Measurements from ENCODE around the gene FLYWCH1. TPM values are rescaled to one million over a fixed set of nuclear protein-coding genes. Genes with fewer than 3 reads are reported as not detected.

The FLYWCH1 gene
- total and polyA plus RNA-seq, 2 of the 8 experiments (the other 6 are each of a cell fraction or from before 2014, with no cell fraction given): 12.4 to 23.5 TPM

DNA sequence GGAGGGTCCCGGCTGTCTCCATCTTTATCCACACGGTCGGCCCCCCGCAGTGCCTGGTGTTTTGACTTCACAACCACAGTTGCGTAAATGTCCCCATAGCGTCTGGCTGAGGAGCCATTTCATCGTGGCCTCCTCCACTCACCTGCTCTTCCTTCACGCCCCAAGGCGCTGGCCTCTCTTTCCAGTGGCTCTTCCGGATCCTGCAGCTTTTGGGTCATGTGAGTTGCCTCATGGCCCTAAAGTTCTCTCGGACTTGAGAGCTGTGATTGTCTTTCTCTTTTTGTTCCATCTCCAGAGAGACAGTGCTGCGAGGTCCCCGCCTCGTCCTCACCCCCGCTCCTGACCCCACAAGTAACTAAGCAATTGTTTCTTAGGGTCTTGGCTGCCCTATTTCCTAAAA is 22.7 kb downstream of the FLYWCH1 start:
- Histone ChIP-seq H3K79me1 (ENCODE audit: low read depth, low read length) (no peaks in the 10 kb centered on the region; the same call in 1 of the 2 replicates), H2AFZ (ENCODE audit: low read length) (no peak overlapping the region), H4K8ac (ENCODE audit: extremely low read depth, insufficient read depth, low read length) (no peak overlapping the region), H3K23ac (ENCODE audit: insufficient read length) (no peak overlapping the region), H3K9ac (replicated peaks in 1 of 4; ENCODE audit: extremely low read depth in 1 of 4, low read depth in 3 of 4, low read length in 3 of 4) (no peak overlapping the region), H2BK120ac (replicated peaks; ENCODE audit: low read depth, low read length) (no peak overlapping the region), H4K20me1 (replicated peaks in 1 of 2; ENCODE audit: control insufficient read depth in 1 of 2, insufficient read depth in 2 of 2, low read length in 2 of 2) (no peaks in the 10 kb centered on the region), H3K4me2 (ENCODE audit: insufficient read depth in 1 of 2, low read depth in 2 of 2, low read length in 2 of 2) (no peak overlapping the region), H3K4me3 (ENCODE audit: extremely low read depth in 1 of 4, insufficient read depth in 2 of 4, low read depth in 3 of 4, low read length in 4 of 4) (no peak overlapping the region), H3K14ac (ENCODE audit: insufficient read length) (no peak overlapping the region), H2BK15ac (ENCODE audit: low read length) (no peak overlapping the region), H2BK5ac (ENCODE audit: low read depth, low read length) (no peak overlapping the region), H3K4me1 (replicated peaks in 1 of 4; ENCODE audit: control insufficient read depth in 3 of 4, insufficient read depth in 4 of 4, low read length in 3 of 4) (no peaks in the 10 kb centered on the region; a peak in 1 of 7 replicates), H3K27me3 (replicated peaks in 1 of 4; ENCODE audit: control insufficient read depth in 3 of 4, extremely low read depth in 1 of 4, insufficient read depth in 3 of 4, low read length in 3 of 4) (no peaks in the 10 kb centered on the region), H4K5ac (ENCODE audit: insufficient read length, low read depth, low read length) (no peak overlapping the region), H3K9me3 (ENCODE audit: insufficient read depth in 2 of 2, low read depth in 1 of 2, low read length in 1 of 2) (no peaks in the 10 kb centered on the region), H2BK12ac (ENCODE audit: low read depth, low read length) (no peak overlapping the region), H3K18ac (ENCODE audit: extremely low read depth, low read length) (no peak overlapping the region), H3K27ac (ENCODE audit: low read depth, low read length) (no peak overlapping the region), H2AK5ac (ENCODE audit: low read depth, low read length) (no peak overlapping the region), H3K4ac (replicated peaks; ENCODE audit: insufficient read length, low read depth, low read length) (no peak overlapping the region), H3K36me3 (ENCODE audit: control insufficient read depth in 2 of 4, insufficient read depth in 4 of 4, low read length in 3 of 4) (peaks cover 0 to 13% (median 2%) of the 10 kb centered on the region in 4 experiments; a peak in 2 of 8 replicates), H2BK20ac (ENCODE audit: low read length) (no peak overlapping the region), H3K79me2 (ENCODE audit: control insufficient read depth in 1 of 2, insufficient read depth in 2 of 2, low read length in 2 of 2) (no peaks in the 10 kb centered on the region), H3K56ac (replicated peaks; ENCODE audit: insufficient read length, low read depth, low read length) (no peak overlapping the region), H3K23me2 (ENCODE audit: low read depth, low read length) (no peaks in the 10 kb centered on the region), H4K91ac (replicated peaks; ENCODE audit: insufficient read length, low read length) (no peak overlapping the region)
- ChIA-PET POLR2A (ENCODE audit: partially characterized antibody) (interaction anchor here (0.9 to 1.6 kb wide), 2 partner anchors 12 to 13 kb away, joined by 3 to 7 read pairs; no protein-coding TSS in a partner anchor), CTCF (ENCODE audit: partially characterized antibody) (interaction anchor here (0.6 to 3.1 kb wide), 4 partner anchors 21 to 64 kb away, joined by 3 to 9 read pairs (median 4); no protein-coding TSS in a partner anchor)
- TF ChIP-seq SRF (IDR thresholded peaks at IDR 0.05; ENCODE audit: low read depth, low read length) (no peak), MAX (IDR thresholded peaks at IDR 0.05) (no peak), RAD21 (IDR thresholded peaks at IDR 0.05 in 1 of 2, conservative IDR thresholded peaks at IDR 0.05 in 1 of 2; ENCODE audit: low read depth in 2 of 2, low read length in 2 of 2) (no peak), CEBPB (IDR thresholded peaks at IDR 0.05; ENCODE audit: low read depth, low read length) (no peak), BRCA1 (IDR thresholded peaks at IDR 0.05; ENCODE audit: low read depth, low read length) (no peak), CBX8 (IDR thresholded peaks at IDR 0.05; ENCODE audit: borderline replicate concordance, low read depth, low read length) (no peak), FOSL1 (IDR thresholded peaks at IDR 0.05; ENCODE audit: insufficient read depth, low read depth, low read length) (no peak), SAP30 (IDR thresholded peaks at IDR 0.05; ENCODE audit: insufficient read depth, insufficient replicate concordance, low read length) (no peak), HDAC2 (IDR thresholded peaks at IDR 0.05; ENCODE audit: borderline replicate concordance in 1 of 2, low read depth in 2 of 2, low read length in 2 of 2) (no peak), BACH1 (IDR thresholded peaks at IDR 0.05; ENCODE audit: low read length) (no peak), HDAC6 (IDR thresholded peaks at IDR 0.05; ENCODE audit: low read depth, low read length) (no peak), YY1 (IDR thresholded peaks at IDR 0.05; ENCODE audit: low read depth, low read length) (no peak), RNF2 (IDR thresholded peaks at IDR 0.05; ENCODE audit: borderline replicate concordance, low read depth, low read length, missing control alignments, poor library complexity, severe bottlenecking) (no peak)
- no peak for DNase-seq (ENCODE audit: low read depth in 1 of 2, low spot score in 2 of 2)
- 96% methylated on average over 15 of the region's 15 CpGs; no CpG with 5 or more reads in 1 of the 2 experiments for WGBS, 2 experiments (ENCODE audit: extremely low coverage in 1 of 2, insufficient coverage in 1 of 2, insufficient read length in 1 of 2, insufficient replicate concordance in 2 of 2, low coverage in 1 of 2, low lambda C conversion rate in 2 of 2, missing lambda C conversion rate in 1 of 2)
- FAIRE-seq: no peak

Data from H1 (cell line).